Purkinje cell (primary cell): Measurements from ENCODE around the gene POGLUT3. TPM values are rescaled to one million over a fixed set of nuclear protein-coding genes. Genes with fewer than 3 reads are reported as not detected.

Experiments
- polyA plus RNA-seq: library from polyadenylated mRNA; unstranded; fragments of >200 nt; fragmentation: Nextera tagmentation; gene quantifications from 2 replicates; pipeline ENCODE4 v1.2.1, GENCODE V29; 2014

POGLUT3 gene
- polyA plus RNA-seq: 0.34 TPM in 1 of 2 replicates, not detected in the other

GRCh38 chr11:108498046-108498815 lies at the start of gene POGLUT3:
Gene POGLUT3, minus strand, starts transcription at chr11:108498384. Its CDS starts 18 bp downstream, at chr11:108498366.

GRCh38 chr11:108467091-108467823 lies 30.9 kb downstream of the POGLUT3 start, which contains the start of gene C11orf65:
Gene C11orf65, minus strand, starts transcription at chr11:108467529. Its CDS starts 5,970 bp downstream, at chr11:108461559.

Other genes starting within 250 kb of the POGLUT3 start
- 1.8 and 2.8 TPM in 2 replicates for gene C11orf65, start 30.9 kb downstream of the POGLUT3 start, polyA plus RNA-seq
- gene EXPH5, start 95.4 kb upstream of the POGLUT3 start, polyA plus RNA-seq: 4.5 and 6.3 TPM in 2 replicates
- 31.9 and 56.7 TPM in 2 replicates for gene DDX10, start 166.7 kb upstream of the POGLUT3 start, polyA plus RNA-seq